OCI-LY7 (cell line): ENCODE results near the gene ECE1. TPM values are rescaled to one million over a fixed set of nuclear protein-coding genes. Genes with fewer than 3 reads are reported as not detected.

Experiments used
- BruUV-seq: library from RNA; stranded (reverse); fragments of 400-500 nt; replicated peaks from 2 replicates; lab custom pipeline; 2021; lab: Mats Ljungman, UMichigan
- CTCF ChIA-PET: fragments of 300-600 bp; sonication (Branson Sonifier 250); formaldehyde crosslinking; loops from one replicate; lab custom pipeline; 2022; ENCODE audit warnings: antibody characterized with exemption; ENCODE audit not compliant: unreplicated experiment; lab: Charles Lee
- POLR2A ChIA-PET: fragments of 300-600 bp; sonication (Branson Sonifier 250); formaldehyde crosslinking; loops from one replicate; lab custom pipeline; 2022; ENCODE audit warnings: antibody characterized with exemption; lab: Charles Lee
- DNase-seq: peaks from one replicate; pipeline ENCODE4 v3.0.0-alpha.2; 2015; ENCODE audit warnings: low spot score
- H2AFZ ChIP-seq: fragments of 200-600 bp; sonication (generic), shearing (Covaris generic); 2 replicates; pipeline ENCODE4 v1.6.1; 2014; ENCODE audit warnings: mild to moderate bottlenecking, antibody characterized with exemption, low read length, moderate library complexity
- H3K27ac ChIP-seq: fragments of 200-600 bp; sonication (generic); 2 replicates; pipeline ENCODE4 v1.5.1; 2014; ENCODE audit warnings: mixed run types, low read depth, mild to moderate bottlenecking, moderate library complexity, low read length, inconsistent platforms; ENCODE audit not compliant: poor library complexity, severe bottlenecking
- H3K36me3 ChIP-seq: fragments of 200-600 bp; sonication (generic); 2 replicates; pipeline ENCODE4 v1.6.1; 2014; ENCODE audit warnings: mild to moderate bottlenecking, antibody characterized with exemption, low read length, moderate library complexity, mixed read lengths; ENCODE audit not compliant: insufficient read depth
- H3K4me1 ChIP-seq: fragments of 200-600 bp; sonication (generic); 2 replicates; pipeline ENCODE4 v1.5.1; 2014; ENCODE audit warnings: mild to moderate bottlenecking, low read length; ENCODE audit not compliant: insufficient read depth, poor library complexity, severe bottlenecking
- H3K4me2 ChIP-seq: fragments of 200-600 bp; sonication (generic); 2 replicates; pipeline ENCODE4 v1.6.1; 2014; ENCODE audit warnings: mild to moderate bottlenecking, low read length
- H3K4me3 ChIP-seq: fragments of 200-600 bp; sonication (generic); 2 replicates; pipeline ENCODE4 v1.5.1; 2014; ENCODE audit warnings: mild to moderate bottlenecking, low read depth, low read length; ENCODE audit not compliant: poor library complexity, severe bottlenecking
- H3K79me2 ChIP-seq: fragments of 200-600 bp; sonication (generic); 2 replicates; pipeline ENCODE4 v1.6.1; 2016; ENCODE audit warnings: low read depth, mild to moderate bottlenecking, low read length, moderate library complexity, mixed read lengths; ENCODE audit not compliant: insufficient read depth
- H3K9me2 ChIP-seq: fragments of 200-600 bp; sonication (generic); 2 replicates; pipeline ENCODE4 v1.6.1; 2016; ENCODE audit warnings: mild to moderate bottlenecking, low read length, mixed read lengths; ENCODE audit not compliant: insufficient read depth
- H3K9me3 ChIP-seq: fragments of 200-600 bp; sonication (generic); 2 replicates; pipeline ENCODE4 v1.6.1; 2014; ENCODE audit warnings: mild to moderate bottlenecking, mixed run types, low read length, mixed read lengths
- H4K20me1 ChIP-seq: fragments of 200-600 bp; sonication (generic); 2 replicates; pipeline ENCODE4 v1.6.1; 2014; ENCODE audit warnings: mild to moderate bottlenecking, antibody characterized with exemption, low read length, moderate library complexity, mixed read lengths; ENCODE audit not compliant: insufficient read depth
- EZH2phosphoT487 ChIP-seq: fragments of 200-600 bp; sonication (generic); IDR thresholded peaks from 2 replicates; pipeline ENCODE4 v1.6.1; 2018; ENCODE audit warnings: low read depth, borderline replicate concordance, mild to moderate bottlenecking, mixed run types, antibody characterized with exemption, low read length, moderate library complexity, mixed read lengths
- intact Hi-C: fragments of 100-400 bp; cut with micrococcal nuclease; formaldehyde crosslinking; loops from one replicate; pipeline ENCODE4 v1.10.0; 2022; ENCODE audit not compliant: unreplicated experiment
- total RNA-seq, 2 experiments: library from RNA; depleted of rRNA in 1 of 2; stranded (reverse); fragments of >200 nt in 1 of 2; shearing (Covaris generic) in 1 of 2; gene quantifications; 2 replicates each; pipeline ENCODE4 v1.2.3, GENCODE V29; 2014 to 2022
- TF ChIP-seq, protein P1 (sequence below): fragments of 200-600 bp; sonication (generic); conservative IDR thresholded peaks from 2 replicates; pipeline ENCODE4 v1.5.1; 2014; ENCODE audit warnings: mild to moderate bottlenecking, antibody characterized with exemption, low read length, moderate library complexity, mixed read lengths

Gene ECE1
- total RNA-seq, 2 experiments from 2014 or later, result 20.0 to 32.8 TPM

DNA sequence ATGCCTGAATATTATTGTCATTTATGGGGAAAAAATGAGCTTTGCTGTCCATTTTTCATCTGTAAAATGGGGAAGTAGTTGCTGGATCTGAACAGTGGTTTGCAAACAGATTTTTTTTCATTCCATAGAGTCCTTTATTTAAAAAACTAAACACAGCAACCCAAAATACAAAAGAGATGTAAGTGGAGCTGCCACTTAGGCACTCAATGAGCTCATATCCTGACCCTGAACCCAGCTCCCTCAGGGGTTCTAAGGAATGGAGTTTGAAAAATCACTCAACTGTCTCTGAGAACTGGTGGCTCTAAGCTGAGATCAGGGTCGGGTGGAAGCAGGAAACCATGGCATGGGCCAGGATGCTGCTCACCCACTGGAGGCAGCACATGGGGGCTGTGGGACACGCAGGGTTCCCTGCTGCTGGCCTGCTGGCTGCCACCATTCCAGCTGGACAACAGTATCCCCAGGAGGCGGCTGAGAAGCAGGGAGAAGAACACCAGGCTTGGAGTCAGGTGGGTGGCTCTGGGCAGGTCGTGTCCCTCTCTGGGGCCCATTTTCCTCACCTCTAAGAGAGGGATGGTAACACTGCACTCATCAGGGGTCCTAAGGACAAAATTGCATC is 9.6 kb upstream of the ECE1 start:
- Histone ChIP-seq H3K9me2 (no peaks in the 10 kb centered on the region), H3K4me1 (peaks cover 38% of the 10 kb centered on the region), H3K4me2 (no peak overlapping the region), H3K36me3 (no peaks in the 10 kb centered on the region), H3K9me3 (no peaks in the 10 kb centered on the region), H3K4me3 (no peak overlapping the region), H4K20me1 (no peaks in the 10 kb centered on the region; the same call in 1 of the 2 replicates), H3K27ac (no peak overlapping the region), H3K79me2 (no peaks in the 10 kb centered on the region), H2AFZ (no peak overlapping the region)
- no peak for DNase-seq
- ChIA-PET POLR2A (interaction anchor here (0.6 to 1.7 kb wide), 5 partner anchors 10 to 344 kb away, joined by 3 to 4 read pairs (median 3); partner anchors contain the start of gene ECE1), CTCF (interaction anchor here (0.6 to 0.7 kb wide), 3 partner anchors 25 to 44 kb away, joined by 3 to 22 read pairs (median 4); no protein-coding TSS in a partner anchor)
- TF ChIP-seq, protein P1, sequence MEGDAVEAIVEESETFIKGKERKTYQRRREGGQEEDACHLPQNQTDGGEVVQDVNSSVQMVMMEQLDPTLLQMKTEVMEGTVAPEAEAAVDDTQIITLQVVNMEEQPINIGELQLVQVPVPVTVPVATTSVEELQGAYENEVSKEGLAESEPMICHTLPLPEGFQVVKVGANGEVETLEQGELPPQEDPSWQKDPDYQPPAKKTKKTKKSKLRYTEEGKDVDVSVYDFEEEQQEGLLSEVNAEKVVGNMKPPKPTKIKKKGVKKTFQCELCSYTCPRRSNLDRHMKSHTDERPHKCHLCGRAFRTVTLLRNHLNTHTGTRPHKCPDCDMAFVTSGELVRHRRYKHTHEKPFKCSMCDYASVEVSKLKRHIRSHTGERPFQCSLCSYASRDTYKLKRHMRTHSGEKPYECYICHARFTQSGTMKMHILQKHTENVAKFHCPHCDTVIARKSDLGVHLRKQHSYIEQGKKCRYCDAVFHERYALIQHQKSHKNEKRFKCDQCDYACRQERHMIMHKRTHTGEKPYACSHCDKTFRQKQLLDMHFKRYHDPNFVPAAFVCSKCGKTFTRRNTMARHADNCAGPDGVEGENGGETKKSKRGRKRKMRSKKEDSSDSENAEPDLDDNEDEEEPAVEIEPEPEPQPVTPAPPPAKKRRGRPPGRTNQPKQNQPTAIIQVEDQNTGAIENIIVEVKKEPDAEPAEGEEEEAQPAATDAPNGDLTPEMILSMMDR, result no peak
- TF ChIP-seq EZH2phosphoT487, result no peak
- intact Hi-C loops, result no loop called here
- BruUV-seq, result no TSS peak

DNA sequence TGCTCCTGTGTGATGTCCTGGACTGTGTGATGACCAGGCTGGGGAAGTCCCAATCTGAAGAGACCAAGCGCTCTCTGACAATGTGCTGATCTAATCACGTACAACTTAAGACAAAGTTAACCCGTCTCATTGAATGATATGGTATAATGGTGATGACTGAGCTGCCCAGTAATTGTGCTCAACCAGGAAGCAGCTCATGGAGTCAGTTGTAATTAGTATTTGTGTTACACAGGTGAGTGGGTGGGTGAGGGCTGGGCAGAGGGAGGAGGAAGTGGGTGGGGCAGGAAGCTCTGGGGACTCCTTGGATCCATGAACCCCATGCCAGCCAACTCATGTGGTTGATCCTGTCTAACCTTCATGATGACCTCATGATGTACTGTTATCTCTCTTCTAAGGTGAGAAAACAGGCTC is 8.7 kb upstream of the ECE1 start:
- Histone ChIP-seq H4K20me1 (no peaks in the 10 kb centered on the region), H3K9me2 (no peaks in the 10 kb centered on the region), H3K9me3 (no peaks in the 10 kb centered on the region), H3K4me2 (no peak overlapping the region), H3K79me2 (no peaks in the 10 kb centered on the region), H3K4me1 (peaks cover 47% of the 10 kb centered on the region), H3K36me3 (no peaks in the 10 kb centered on the region), H3K4me3 (no peak overlapping the region), H2AFZ (no peak overlapping the region), H3K27ac (no peak overlapping the region)
- intact Hi-C loops, result no loop called here
- TF ChIP-seq EZH2phosphoT487, result no peak
- TF ChIP-seq, protein P1, result no peak
- DNase-seq, result no peak
- ChIA-PET POLR2A (interaction anchor here (0.6 to 1.1 kb wide), 4 partner anchors 14 to 67 kb away, joined by 3 to 4 read pairs (median 3); no protein-coding TSS in a partner anchor), CTCF (interaction anchor here (0.6 kb wide), 1 partner anchor 35 kb away, joined by 5 read pairs; no protein-coding TSS in a partner anchor)
- no TSS peak for BruUV-seq

DNA sequence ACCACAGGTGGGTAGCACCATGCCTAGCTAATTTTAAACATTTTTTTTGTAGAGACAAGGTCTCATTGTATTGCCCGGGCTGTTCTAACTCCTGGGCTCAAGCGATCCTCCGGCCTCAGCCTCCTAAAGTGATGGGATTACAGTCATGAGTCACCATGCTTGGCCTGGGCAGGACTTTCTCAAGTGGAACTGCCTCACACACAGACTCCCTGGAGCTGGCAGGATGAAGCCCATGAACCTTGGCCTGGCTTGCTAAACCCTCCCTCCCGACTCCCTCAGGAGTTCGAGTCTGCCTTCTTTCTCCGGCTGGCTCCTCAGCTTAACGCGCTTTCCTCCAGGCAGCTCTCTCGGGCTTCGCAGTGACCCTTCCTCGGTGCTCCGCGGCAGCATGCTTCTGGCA is 7.7 kb upstream of the ECE1 start:
- no peak overlapping the region for H2AFZ ChIP-seq
- H3K27ac ChIP-seq, result no peak overlapping the region
- H3K4me1 ChIP-seq, result peaks cover 57% of the 10 kb centered on the region
- H3K36me3 ChIP-seq, result no peaks in the 10 kb centered on the region
- no peaks in the 10 kb centered on the region for H3K79me2 ChIP-seq
- BruUV-seq, result no TSS peak
- no peak for DNase-seq
- no peaks in the 10 kb centered on the region for H3K9me2 ChIP-seq
- H3K9me3 ChIP-seq, result no peaks in the 10 kb centered on the region
- TF ChIP-seq, protein P1, result no peak
- TF ChIP-seq EZH2phosphoT487, result no peak
- H4K20me1 ChIP-seq, result no peaks in the 10 kb centered on the region
- no peak overlapping the region for H3K4me3 ChIP-seq
- intact Hi-C loops, result no loop called here
- H3K4me2 ChIP-seq, result no peak overlapping the region
- ChIA-PET CTCF (no interaction called here), POLR2A (interaction anchor here (0.9 kb wide), 1 partner anchor 37 kb away, joined by 3 read pairs; no protein-coding TSS in a partner anchor)
